Skeletal muscle cell (primary cell): ENCODE data around the gene STMN1.

Experiments
- DNase-seq: peaks from one replicate; pipeline ENCODE4 v3.0.0-alpha.2; 2010; ENCODE audit warnings: low read depth
- H3K4me3 ChIP-seq: 2 replicates; pipeline ENCODE4 v1.5.1; 2011; ENCODE audit warnings: low read depth, mild to moderate bottlenecking, control low read depth, low read length, moderate library complexity

STMN1 gene

DNA sequence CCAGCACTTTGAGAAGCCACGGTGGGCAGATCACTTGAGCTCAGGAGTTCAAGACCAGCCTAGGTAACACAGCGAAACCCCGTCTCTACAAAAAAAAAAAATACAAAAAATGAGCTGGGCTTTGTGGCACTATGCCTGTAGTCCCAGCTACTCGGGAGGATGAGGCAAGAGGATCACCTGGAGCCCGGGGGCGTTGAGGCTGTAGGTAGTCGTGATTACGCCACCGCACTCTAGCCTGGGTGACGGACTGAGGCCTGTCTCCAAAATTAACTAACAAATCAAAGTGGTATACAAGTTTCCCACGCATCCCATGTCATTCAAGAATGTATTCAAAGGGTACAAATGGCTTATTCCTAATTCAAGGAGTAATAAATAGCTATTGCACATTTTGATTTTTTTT is 49.4 kb downstream of the STMN1 start:
- H3K4me3 ChIP-seq, result no peak overlapping the region
- DNase-seq, result no peak

DNA sequence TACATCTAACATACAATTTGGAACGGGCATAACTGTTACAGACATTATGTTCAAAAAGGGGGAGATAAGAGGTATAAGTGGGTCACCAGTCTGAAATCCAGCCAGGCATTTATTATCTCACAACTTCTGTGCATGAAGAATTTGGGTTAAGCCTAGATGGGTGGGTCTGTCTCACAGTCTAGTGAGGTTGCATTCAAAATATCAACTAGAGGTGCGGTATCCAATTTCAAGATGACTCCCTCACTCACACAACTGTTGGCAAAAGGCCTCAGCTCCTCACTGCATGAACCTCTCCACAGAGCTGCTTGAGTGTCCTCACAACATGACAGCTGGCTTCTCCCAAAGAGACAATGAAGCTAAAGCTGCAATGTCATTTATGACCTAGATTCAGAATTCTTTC is 51.7 kb downstream of the STMN1 start:
- no peak overlapping the region for H3K4me3 ChIP-seq
- no peak for DNase-seq
